Gastroesophageal sphincter (tissue), 4 donors: ENCODE measurements around the gene SETD7. TPM values are rescaled to one million over a fixed set of nuclear protein-coding genes. Genes with fewer than 3 reads are reported as not detected.

Experiments
- ATAC-seq: fragments of 150-250 bp; one replicate; pipeline ENCODE4 v1.9.1; 2016; ENCODE audit warnings: mild to moderate bottlenecking, moderate library complexity
- H3K27ac ChIP-seq, 4 donors: fragments of 200-600 bp; sonication (generic) in 3 of 4; 1 replicate in 3 of 4; 2 replicates in 1 of 4; pipeline ENCODE4 v1.5.1; 2016 to 2019
- H3K27me3 ChIP-seq: fragments of 200-600 bp; sonication (generic); one replicate; pipeline ENCODE4 v1.5.1; 2019
- H3K36me3 ChIP-seq, 2 donors: fragments of 200-600 bp; sonication (generic); one replicate each; pipeline ENCODE4 v1.5.1; 2019; ENCODE audit warnings: control low read depth in 1 of 2
- H3K4me1 ChIP-seq, 3 donors: fragments of 200-600 bp; sonication (generic); 1 replicate in 2 of 3; 2 replicates in 1 of 3; pipeline ENCODE4 v1.5.1; 2016 to 2019; ENCODE audit warnings: control low read depth in 2 of 3
- H3K4me3 ChIP-seq, 2 donors: fragments of 200-600 bp; sonication (generic); one replicate each; pipeline ENCODE4 v1.5.1; 2019; ENCODE audit warnings: mild to moderate bottlenecking in 1 of 2, moderate library complexity in 1 of 2
- H3K9me3 ChIP-seq, 3 donors: fragments of 200-600 bp; sonication (generic); one replicate each; pipeline ENCODE4 v1.5.1; 2017 to 2019; ENCODE audit warnings: control low read depth in 2 of 3
- EP300 ChIP-seq: sonication (generic); formaldehyde crosslinking; IDR thresholded peaks from one replicate; pipeline ENCODE4 v1.6.1; 2017; ENCODE audit warnings: antibody characterized with exemption, mild to moderate bottlenecking
- POLR2A ChIP-seq, 2 donors: fragments of 450-650 bp; IDR thresholded peaks; one replicate each; pipeline ENCODE4 v1.6.1; 2017; ENCODE audit warnings: antibody characterized with exemption in 2 of 2, mild to moderate bottlenecking in 2 of 2, moderate library complexity in 1 of 2
- POLR2AphosphoS5 ChIP-seq: sonication (generic); formaldehyde crosslinking; IDR thresholded peaks from one replicate; pipeline ENCODE4 v1.6.1; 2017; ENCODE audit warnings: antibody characterized with exemption
- WGBS, 2 donors: methylation state at CpG; one replicate each; pipeline ENCODE4 v1.1.5; 2018; ENCODE audit warnings: low coverage in 1 of 2; 5-methylcytosine and 5-hydroxymethylcytosine counted together
- total RNA-seq, 4 donors: library from RNA; depleted of rRNA; stranded (reverse); fragments of >200 nt; gene quantifications; one replicate each; pipeline ENCODE4 v1.1.0, GENCODE V29; 2016
- TF ChIP-seq, protein P1 (sequence below), 4 experiments: fragments of 200-600 bp in 2 of 4; fragments of 450-650 bp in 2 of 4; sonication (generic) in 1 of 4; IDR thresholded peaks; one replicate each; pipeline ENCODE4 v1.5.1; 2017 to 2019; ENCODE audit warnings: antibody characterized with exemption in 4 of 4, mild to moderate bottlenecking in 2 of 4, moderate library complexity in 2 of 4

Gene SETD7
- total RNA-seq, 4 donors from 2014 or later = 72.7 to 92.2 (median 88.3) TPM

DNA sequence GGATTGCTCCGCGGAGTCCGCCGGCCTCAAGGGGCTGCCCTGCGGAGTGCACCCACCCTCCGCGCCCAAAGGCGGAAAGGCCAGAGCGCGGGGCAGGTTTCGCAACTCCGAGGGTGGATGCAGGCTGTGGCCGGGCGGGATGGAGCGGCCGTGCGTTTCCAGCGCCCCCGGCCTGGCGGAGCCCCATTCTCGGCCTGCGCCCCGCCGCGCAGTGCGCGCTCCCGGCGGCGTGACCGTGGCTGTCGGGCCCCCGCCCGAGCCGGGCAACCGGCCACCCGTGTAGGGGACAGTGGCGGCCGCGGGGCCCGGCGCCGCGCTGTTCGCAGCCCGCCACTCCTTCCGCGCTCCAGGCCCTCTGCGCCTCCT is 331 bp downstream of the SETD7 start:
- H3K9me3 ChIP-seq = no peaks in the 10 kb centered on the region
- no peaks in the 10 kb centered on the region for H3K36me3 ChIP-seq
- H3K27ac ChIP-seq = peak overlapping the region; percentile 94 to 98 (median 97)
- H3K4me3 ChIP-seq = peak overlapping the region; percentile 62 to 95
- WGBS, 2 donors = 0% methylated on average over 1 of the region's 49 CpGs; no CpG with 5 or more reads in 1 of the 2 donors
- H3K4me1 ChIP-seq = peaks cover 2 to 63% (median 19%) of the 10 kb centered on the region in 3 donors
- TF ChIP-seq, protein P1, sequence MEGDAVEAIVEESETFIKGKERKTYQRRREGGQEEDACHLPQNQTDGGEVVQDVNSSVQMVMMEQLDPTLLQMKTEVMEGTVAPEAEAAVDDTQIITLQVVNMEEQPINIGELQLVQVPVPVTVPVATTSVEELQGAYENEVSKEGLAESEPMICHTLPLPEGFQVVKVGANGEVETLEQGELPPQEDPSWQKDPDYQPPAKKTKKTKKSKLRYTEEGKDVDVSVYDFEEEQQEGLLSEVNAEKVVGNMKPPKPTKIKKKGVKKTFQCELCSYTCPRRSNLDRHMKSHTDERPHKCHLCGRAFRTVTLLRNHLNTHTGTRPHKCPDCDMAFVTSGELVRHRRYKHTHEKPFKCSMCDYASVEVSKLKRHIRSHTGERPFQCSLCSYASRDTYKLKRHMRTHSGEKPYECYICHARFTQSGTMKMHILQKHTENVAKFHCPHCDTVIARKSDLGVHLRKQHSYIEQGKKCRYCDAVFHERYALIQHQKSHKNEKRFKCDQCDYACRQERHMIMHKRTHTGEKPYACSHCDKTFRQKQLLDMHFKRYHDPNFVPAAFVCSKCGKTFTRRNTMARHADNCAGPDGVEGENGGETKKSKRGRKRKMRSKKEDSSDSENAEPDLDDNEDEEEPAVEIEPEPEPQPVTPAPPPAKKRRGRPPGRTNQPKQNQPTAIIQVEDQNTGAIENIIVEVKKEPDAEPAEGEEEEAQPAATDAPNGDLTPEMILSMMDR (IDR thresholded peaks at IDR 0.05) = peak in 1 of 4 experiments; percentile 6
- no peak for TF ChIP-seq EP300
- peak; percentile 68 for ATAC-seq
- no peaks in the 10 kb centered on the region for H3K27me3 ChIP-seq

- TF ChIP-seq EP300 = no peak
- TF ChIP-seq, protein P1 (IDR thresholded peaks at IDR 0.05) = peak in 1 of 4 experiments; percentile 17
- TF ChIP-seq POLR2A (IDR thresholded peaks at IDR 0.05) = peak; percentile 52 to 61
- peak; percentile 96 for TF ChIP-seq POLR2AphosphoS5
- H3K36me3 ChIP-seq = no peaks in the 10 kb centered on the region
- peak; percentile 82 for ATAC-seq
- peak overlapping the region; percentile 94 to 98 (median 97) for H3K27ac ChIP-seq
- 1% methylated on average over 4 to 21 of the region's 57 CpGs for WGBS, 2 donors
- peaks cover 2 to 69% (median 21%) of the 10 kb centered on the region in 3 donors for H3K4me1 ChIP-seq
- peak overlapping the region; percentile 62 to 95 for H3K4me3 ChIP-seq
- H3K9me3 ChIP-seq = no peaks in the 10 kb centered on the region
- H3K27me3 ChIP-seq = no peaks in the 10 kb centered on the region
Observed at GRCh38 chr4:139554893-139555704, 920 bp downstream of the SETD7 start.

DNA sequence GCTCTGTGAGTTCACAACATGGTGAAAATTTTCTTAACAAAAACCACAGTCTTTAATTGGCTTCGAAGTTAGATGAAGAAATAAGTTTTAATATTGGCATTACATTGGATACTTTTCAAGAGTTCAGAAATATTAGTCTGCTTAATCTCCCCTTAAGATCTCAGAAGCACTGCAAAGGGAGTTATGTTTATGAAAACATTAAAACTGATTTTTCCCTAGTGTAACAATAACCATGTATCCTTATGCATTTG is 1.5 kb downstream of the SETD7 start:
- ATAC-seq = no peak
- TF ChIP-seq POLR2A (IDR thresholded peaks at IDR 0.05) (no peak), POLR2AphosphoS5 (no peak), EP300 (no peak)
- TF ChIP-seq, protein P1 (IDR thresholded peaks at IDR 0.05) = no peak
- H3K36me3 ChIP-seq = no peaks in the 10 kb centered on the region
- no peaks in the 10 kb centered on the region for H3K27me3 ChIP-seq
- H3K4me1 ChIP-seq = peaks cover 2 to 74% (median 21%) of the 10 kb centered on the region in 3 donors
- no peaks in the 10 kb centered on the region for H3K9me3 ChIP-seq
- H3K4me3 ChIP-seq = peak overlapping the region; percentile 62 to 95
- H3K27ac ChIP-seq = peak overlapping the region; percentile 94 to 98 (median 97)
- 28 to 44% methylated on average over 1 of the region's 1 CpG for WGBS, 2 donors

- H3K9me3 ChIP-seq = no peaks in the 10 kb centered on the region
- 32 to 41% methylated on average over 3 to 4 of the region's 4 CpGs for WGBS, 2 donors
- ATAC-seq = no peak
- H3K4me1 ChIP-seq = peaks cover 2 to 75% (median 21%) of the 10 kb centered on the region in 3 donors
- H3K27me3 ChIP-seq = no peaks in the 10 kb centered on the region
- peak overlapping the region; percentile 62 to 95 for H3K4me3 ChIP-seq
- H3K27ac ChIP-seq = peak overlapping the region; percentile 94 to 98 (median 97)
- no peak for TF ChIP-seq POLR2A (IDR thresholded peaks at IDR 0.05)
- no peak for TF ChIP-seq EP300
- TF ChIP-seq, protein P1 (IDR thresholded peaks at IDR 0.05) = no peak
- no peaks in the 10 kb centered on the region for H3K36me3 ChIP-seq
Observed at GRCh38 chr4:139553751-139554641, 2.0 kb downstream of the SETD7 start.
